ENCODE data around the gene PCDHB3.
"Not testable (repeated sequence)": the region's sequence is repeated elsewhere in the genome, so short reads cannot be mapped to it uniquely, and the experiment has no call there.

- not testable (repeated sequence) for TF ChIP-seq CTCF, POLR2A (IDR thresholded peaks at IDR 0.05)
Observed at GRCh38 chr5:141123396-141124135, 23.3 kb downstream of the PCDHB3 start.
